Liver (tissue), 9 donors: ENCODE data around the gene VAX1. TPM values are rescaled to one million over a fixed set of nuclear protein-coding genes. Genes with fewer than 3 reads are reported as not detected.

Experiments
- DNase-seq: peaks from one replicate; pipeline ENCODE4 v3.0.0-alpha.2; 2017; ENCODE audit warnings: low spot score
- H3K27ac ChIP-seq, 2 donors: one replicate each; pipeline ENCODE4 v1.7.0; 2013; ENCODE audit warnings: inconsistent platforms in 2 of 2, low read length in 2 of 2, control low read depth in 1 of 2, low read depth in 1 of 2, mild to moderate bottlenecking in 1 of 2
- H3K27me3 ChIP-seq, 4 donors: one replicate each; pipeline versions ENCODE4 v1.6.1 to v1.7.0; 2013; ENCODE audit warnings: low read length in 3 of 4, inconsistent platforms in 1 of 4, mild to moderate bottlenecking in 1 of 4, moderate library complexity in 1 of 4; ENCODE audit not compliant: control insufficient read depth in 4 of 4, insufficient read depth in 4 of 4
- H3K36me3 ChIP-seq, 4 donors: one replicate each; pipeline versions ENCODE4 v1.6.1 to v1.7.0; 2013; ENCODE audit warnings: low read length in 3 of 4, mild to moderate bottlenecking in 3 of 4, low read depth in 1 of 4, moderate library complexity in 1 of 4; ENCODE audit not compliant: control insufficient read depth in 4 of 4, insufficient read depth in 3 of 4
- H3K4me1 ChIP-seq, 4 donors: one replicate each; pipeline versions ENCODE4 v1.6.1 to v1.7.0; 2013; ENCODE audit warnings: low read length in 3 of 4, mild to moderate bottlenecking in 3 of 4, moderate library complexity in 1 of 4; ENCODE audit not compliant: control insufficient read depth in 4 of 4, insufficient read depth in 4 of 4
- H3K4me3 ChIP-seq, 3 donors: one replicate each; pipeline versions ENCODE4 v1.6.1 to v1.7.0; 2013; ENCODE audit warnings: low read length in 3 of 3, control low read depth in 1 of 3, low read depth in 1 of 3, mild to moderate bottlenecking in 1 of 3
- H3K9ac ChIP-seq, 2 donors: one replicate each; pipeline ENCODE4 v1.7.0; 2013; ENCODE audit warnings: low read length in 2 of 2, mild to moderate bottlenecking in 2 of 2, moderate library complexity in 2 of 2, control low read depth in 1 of 2, low read depth in 1 of 2
- H3K9me3 ChIP-seq, 4 donors: one replicate each; pipeline versions ENCODE4 v1.6.1 to v1.7.0; 2013; ENCODE audit warnings: low read length in 3 of 4; ENCODE audit not compliant: control insufficient read depth in 4 of 4
- EGR1 ChIP-seq, 2 donors: IDR thresholded peaks; 2 replicates each; pipeline ENCODE4 v1.6.1; 2016 to 2018; ENCODE audit warnings: antibody characterized with exemption in 2 of 2, low read depth in 2 of 2
- FOXA1 ChIP-seq: IDR thresholded peaks from 2 replicates; pipeline ENCODE4 v1.6.1; 2016; ENCODE audit warnings: antibody characterized with exemption
- FOXA2 ChIP-seq: IDR thresholded peaks from 2 replicates; pipeline ENCODE4 v1.6.1; 2016; ENCODE audit warnings: antibody characterized with exemption
- GABPA ChIP-seq, 2 donors: IDR thresholded peaks in 1 of 2; conservative IDR thresholded peaks in 1 of 2; 2 replicates each; pipeline ENCODE4 v1.6.1; 2016; ENCODE audit warnings: antibody characterized with exemption in 2 of 2, mild to moderate bottlenecking in 1 of 2, moderate library complexity in 1 of 2
- HNF4A ChIP-seq, 2 donors: conservative IDR thresholded peaks; 2 replicates each; pipeline ENCODE4 v1.6.1; 2016; ENCODE audit warnings: antibody characterized with exemption in 2 of 2, mild to moderate bottlenecking in 2 of 2
- HNF4G ChIP-seq: IDR thresholded peaks from 2 replicates; pipeline ENCODE4 v1.6.1; 2016; ENCODE audit warnings: antibody characterized with exemption
- JUND ChIP-seq, 2 donors: IDR thresholded peaks; 2 replicates each; pipeline ENCODE4 v1.6.1; 2016; ENCODE audit warnings: antibody characterized with exemption in 2 of 2
- NR2F2 ChIP-seq: IDR thresholded peaks from 2 replicates; pipeline ENCODE4 v1.6.1; 2016; ENCODE audit warnings: antibody characterized with exemption
- RAD21 ChIP-seq, 2 donors: IDR thresholded peaks; 2 replicates each; pipeline ENCODE4 v1.6.1; 2016; ENCODE audit warnings: antibody characterized with exemption in 2 of 2, mild to moderate bottlenecking in 2 of 2
- SP1 ChIP-seq: IDR thresholded peaks from 2 replicates; pipeline ENCODE4 v1.6.1; 2018; ENCODE audit warnings: antibody characterized with exemption, mild to moderate bottlenecking
- TAF1 ChIP-seq: conservative IDR thresholded peaks from 2 replicates; pipeline ENCODE4 v1.6.1; 2016; ENCODE audit warnings: antibody characterized with exemption, mild to moderate bottlenecking
- YY1 ChIP-seq: IDR thresholded peaks from 2 replicates; pipeline ENCODE4 v1.6.1; 2016; ENCODE audit warnings: antibody characterized with exemption, mild to moderate bottlenecking
- WGBS: extraction: QIAGEN DNeasy Blood & Tissue Kit; methylation state at CpG from one replicate; pipeline ENCODE4 v1.1.7; 2013; 5-methylcytosine and 5-hydroxymethylcytosine counted together
- polyA plus RNA-seq, 2 donors: library from polyadenylated mRNA; stranded (reverse) in 1 of 2; unstranded in 1 of 2; fragments of 200-250 nt in 1 of 2; fragments of >200 nt in 1 of 2; fragmentation: Nextera tagmentation in 1 of 2; extraction: Ambion mirVana in 1 of 2; gene quantifications; one replicate each; pipeline versions ENCODE4 v1.2.1 to v1.2.3, GENCODE V29; 2013 to 2015
- total RNA-seq, 2 donors: library from RNA; depleted of rRNA; stranded (reverse); fragments of >200 nt; gene quantifications; one replicate each; pipeline ENCODE4 v1.2.3, GENCODE V29; 2014
- TF ChIP-seq, protein P1 (sequence below): IDR thresholded peaks from 2 replicates; pipeline ENCODE4 v1.6.1; 2016; ENCODE audit warnings: antibody characterized with exemption
- TF ChIP-seq, protein P2 (sequence below): IDR thresholded peaks from 2 replicates; pipeline ENCODE4 v1.6.1; 2016; ENCODE audit warnings: antibody characterized with exemption, mild to moderate bottlenecking
- TF ChIP-seq, protein P3 (sequence below): fragments of 150-350 bp; IDR thresholded peaks from 2 replicates; pipeline ENCODE4 v1.5.1; 2017; ENCODE audit warnings: improper control_type of control experiment, low read depth, low read length; ENCODE audit not compliant: missing input control
- TF ChIP-seq, protein P4 (sequence below): IDR thresholded peaks from 2 replicates; pipeline ENCODE4 v1.6.1; 2016; ENCODE audit warnings: antibody characterized with exemption
- TF ChIP-seq, protein P5 (sequence below): IDR thresholded peaks from 2 replicates; pipeline ENCODE4 v1.6.1; 2016; ENCODE audit warnings: antibody characterized with exemption
- donor health status: healthy.
- donor health status: healthy.
- donor health status: healthy.
- donor health status: healthy.
- donor health status: healthy.

The VAX1 gene
- total and polyA plus RNA-seq, 4 donors: not detected

DNA sequence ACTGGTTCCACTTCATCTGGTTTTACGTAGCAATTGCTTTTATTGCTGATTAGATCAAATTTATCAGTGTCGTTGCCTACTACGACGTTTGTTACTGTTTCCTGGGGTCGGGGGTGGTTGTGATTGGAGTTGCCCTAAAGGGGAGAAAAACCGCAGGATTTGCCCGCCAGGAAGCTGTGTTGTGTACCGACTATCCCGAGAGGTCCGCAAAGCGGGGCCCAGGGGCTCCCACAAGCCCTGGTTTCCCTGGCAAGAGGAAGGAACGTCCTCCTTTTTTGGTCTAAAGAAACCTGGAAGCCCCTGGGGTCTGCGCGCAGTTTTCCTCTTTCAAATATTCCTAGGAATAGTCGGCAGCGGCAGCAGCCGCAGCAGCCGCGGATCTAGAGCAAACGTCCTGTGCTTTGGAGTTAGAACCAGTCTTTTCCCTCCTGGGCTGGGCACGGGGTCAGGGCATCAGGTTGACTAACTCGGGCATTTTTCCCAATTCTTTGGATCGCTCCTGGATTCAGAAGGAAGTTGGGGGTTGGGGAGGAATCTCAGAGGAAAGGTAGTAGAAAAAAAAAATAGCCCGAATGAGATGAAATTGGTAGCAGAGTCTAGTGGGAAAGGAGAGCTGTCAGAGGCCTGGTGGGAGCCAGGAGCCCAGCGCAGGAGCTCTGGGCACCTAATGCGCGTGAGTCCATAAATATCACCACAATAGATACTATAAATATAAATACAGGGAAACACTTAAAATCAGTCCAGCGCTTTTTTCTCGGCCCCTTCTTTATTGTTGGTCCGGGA, 4.6 kb downstream of the VAX1 start:
- H3K9me3 ChIP-seq: no peaks in the 10 kb centered on the region
- no peak for TF ChIP-seq JUND (IDR thresholded peaks at IDR 0.05)
- TF ChIP-seq FOXA2: no peak
- no peak for TF ChIP-seq RAD21 (IDR thresholded peaks at IDR 0.05)
- no peak for TF ChIP-seq TAF1
- TF ChIP-seq, protein P1, sequence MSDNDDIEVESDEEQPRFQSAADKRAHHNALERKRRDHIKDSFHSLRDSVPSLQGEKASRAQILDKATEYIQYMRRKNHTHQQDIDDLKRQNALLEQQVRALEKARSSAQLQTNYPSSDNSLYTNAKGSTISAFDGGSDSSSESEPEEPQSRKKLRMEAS: no peak
- TF ChIP-seq YY1: no peak
- no peak for TF ChIP-seq GABPA (IDR thresholded peaks at IDR 0.05 in 1 of 2, conservative IDR thresholded peaks at IDR 0.05 in 1 of 2)
- TF ChIP-seq, protein P2, sequence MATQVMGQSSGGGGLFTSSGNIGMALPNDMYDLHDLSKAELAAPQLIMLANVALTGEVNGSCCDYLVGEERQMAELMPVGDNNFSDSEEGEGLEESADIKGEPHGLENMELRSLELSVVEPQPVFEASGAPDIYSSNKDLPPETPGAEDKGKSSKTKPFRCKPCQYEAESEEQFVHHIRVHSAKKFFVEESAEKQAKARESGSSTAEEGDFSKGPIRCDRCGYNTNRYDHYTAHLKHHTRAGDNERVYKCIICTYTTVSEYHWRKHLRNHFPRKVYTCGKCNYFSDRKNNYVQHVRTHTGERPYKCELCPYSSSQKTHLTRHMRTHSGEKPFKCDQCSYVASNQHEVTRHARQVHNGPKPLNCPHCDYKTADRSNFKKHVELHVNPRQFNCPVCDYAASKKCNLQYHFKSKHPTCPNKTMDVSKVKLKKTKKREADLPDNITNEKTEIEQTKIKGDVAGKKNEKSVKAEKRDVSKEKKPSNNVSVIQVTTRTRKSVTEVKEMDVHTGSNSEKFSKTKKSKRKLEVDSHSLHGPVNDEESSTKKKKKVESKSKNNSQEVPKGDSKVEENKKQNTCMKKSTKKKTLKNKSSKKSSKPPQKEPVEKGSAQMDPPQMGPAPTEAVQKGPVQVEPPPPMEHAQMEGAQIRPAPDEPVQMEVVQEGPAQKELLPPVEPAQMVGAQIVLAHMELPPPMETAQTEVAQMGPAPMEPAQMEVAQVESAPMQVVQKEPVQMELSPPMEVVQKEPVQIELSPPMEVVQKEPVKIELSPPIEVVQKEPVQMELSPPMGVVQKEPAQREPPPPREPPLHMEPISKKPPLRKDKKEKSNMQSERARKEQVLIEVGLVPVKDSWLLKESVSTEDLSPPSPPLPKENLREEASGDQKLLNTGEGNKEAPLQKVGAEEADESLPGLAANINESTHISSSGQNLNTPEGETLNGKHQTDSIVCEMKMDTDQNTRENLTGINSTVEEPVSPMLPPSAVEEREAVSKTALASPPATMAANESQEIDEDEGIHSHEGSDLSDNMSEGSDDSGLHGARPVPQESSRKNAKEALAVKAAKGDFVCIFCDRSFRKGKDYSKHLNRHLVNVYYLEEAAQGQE: no peak
- TF ChIP-seq SP1: no peak
- TF ChIP-seq, protein P3, sequence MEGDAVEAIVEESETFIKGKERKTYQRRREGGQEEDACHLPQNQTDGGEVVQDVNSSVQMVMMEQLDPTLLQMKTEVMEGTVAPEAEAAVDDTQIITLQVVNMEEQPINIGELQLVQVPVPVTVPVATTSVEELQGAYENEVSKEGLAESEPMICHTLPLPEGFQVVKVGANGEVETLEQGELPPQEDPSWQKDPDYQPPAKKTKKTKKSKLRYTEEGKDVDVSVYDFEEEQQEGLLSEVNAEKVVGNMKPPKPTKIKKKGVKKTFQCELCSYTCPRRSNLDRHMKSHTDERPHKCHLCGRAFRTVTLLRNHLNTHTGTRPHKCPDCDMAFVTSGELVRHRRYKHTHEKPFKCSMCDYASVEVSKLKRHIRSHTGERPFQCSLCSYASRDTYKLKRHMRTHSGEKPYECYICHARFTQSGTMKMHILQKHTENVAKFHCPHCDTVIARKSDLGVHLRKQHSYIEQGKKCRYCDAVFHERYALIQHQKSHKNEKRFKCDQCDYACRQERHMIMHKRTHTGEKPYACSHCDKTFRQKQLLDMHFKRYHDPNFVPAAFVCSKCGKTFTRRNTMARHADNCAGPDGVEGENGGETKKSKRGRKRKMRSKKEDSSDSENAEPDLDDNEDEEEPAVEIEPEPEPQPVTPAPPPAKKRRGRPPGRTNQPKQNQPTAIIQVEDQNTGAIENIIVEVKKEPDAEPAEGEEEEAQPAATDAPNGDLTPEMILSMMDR: no peak
- TF ChIP-seq, protein P4, sequence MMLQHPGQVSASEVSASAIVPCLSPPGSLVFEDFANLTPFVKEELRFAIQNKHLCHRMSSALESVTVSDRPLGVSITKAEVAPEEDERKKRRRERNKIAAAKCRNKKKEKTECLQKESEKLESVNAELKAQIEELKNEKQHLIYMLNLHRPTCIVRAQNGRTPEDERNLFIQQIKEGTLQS: no peak
- TF ChIP-seq, protein P5, sequence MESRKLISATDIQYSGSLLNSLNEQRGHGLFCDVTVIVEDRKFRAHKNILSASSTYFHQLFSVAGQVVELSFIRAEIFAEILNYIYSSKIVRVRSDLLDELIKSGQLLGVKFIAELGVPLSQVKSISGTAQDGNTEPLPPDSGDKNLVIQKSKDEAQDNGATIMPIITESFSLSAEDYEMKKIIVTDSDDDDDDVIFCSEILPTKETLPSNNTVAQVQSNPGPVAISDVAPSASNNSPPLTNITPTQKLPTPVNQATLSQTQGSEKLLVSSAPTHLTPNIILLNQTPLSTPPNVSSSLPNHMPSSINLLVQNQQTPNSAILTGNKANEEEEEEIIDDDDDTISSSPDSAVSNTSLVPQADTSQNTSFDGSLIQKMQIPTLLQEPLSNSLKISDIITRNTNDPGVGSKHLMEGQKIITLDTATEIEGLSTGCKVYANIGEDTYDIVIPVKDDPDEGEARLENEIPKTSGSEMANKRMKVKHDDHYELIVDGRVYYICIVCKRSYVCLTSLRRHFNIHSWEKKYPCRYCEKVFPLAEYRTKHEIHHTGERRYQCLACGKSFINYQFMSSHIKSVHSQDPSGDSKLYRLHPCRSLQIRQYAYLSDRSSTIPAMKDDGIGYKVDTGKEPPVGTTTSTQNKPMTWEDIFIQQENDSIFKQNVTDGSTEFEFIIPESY: no peak
- TF ChIP-seq FOXA1: no peak
- TF ChIP-seq EGR1 (IDR thresholded peaks at IDR 0.05; ENCODE audit: low read depth in 2 of 2): no peak
- TF ChIP-seq NR2F2: no peak
- TF ChIP-seq HNF4G: no peak
- no peak for TF ChIP-seq HNF4A (conservative IDR thresholded peaks at IDR 0.05)
- DNase-seq: no peak
- H3K4me3 ChIP-seq: no peak overlapping the region
- H3K36me3 ChIP-seq: no peaks in the 10 kb centered on the region
- H3K27ac ChIP-seq: no peak overlapping the region
- peaks cover 17 to 49% (median 27%) of the 10 kb centered on the region in 4 donors for H3K4me1 ChIP-seq
- peaks cover 11 to 29% (median 26%) of the 10 kb centered on the region in 4 donors for H3K27me3 ChIP-seq
- no peak overlapping the region for H3K9ac ChIP-seq
- 8% methylated on average over 30 of the region's 30 CpGs for WGBS
